HG03025 (cell line): ENCODE measurements around the gene LRBA.

ENCODE experiments used
- ATAC-seq: cut with Tn5 transposase; IDR thresholded peaks from one replicate; pipeline ENCODE4 v1.9.1; 2021; ENCODE audit warnings: mild to moderate bottlenecking, moderate library complexity; ENCODE audit not compliant: unreplicated experiment, low FRiP score

The LRBA gene

DNA sequence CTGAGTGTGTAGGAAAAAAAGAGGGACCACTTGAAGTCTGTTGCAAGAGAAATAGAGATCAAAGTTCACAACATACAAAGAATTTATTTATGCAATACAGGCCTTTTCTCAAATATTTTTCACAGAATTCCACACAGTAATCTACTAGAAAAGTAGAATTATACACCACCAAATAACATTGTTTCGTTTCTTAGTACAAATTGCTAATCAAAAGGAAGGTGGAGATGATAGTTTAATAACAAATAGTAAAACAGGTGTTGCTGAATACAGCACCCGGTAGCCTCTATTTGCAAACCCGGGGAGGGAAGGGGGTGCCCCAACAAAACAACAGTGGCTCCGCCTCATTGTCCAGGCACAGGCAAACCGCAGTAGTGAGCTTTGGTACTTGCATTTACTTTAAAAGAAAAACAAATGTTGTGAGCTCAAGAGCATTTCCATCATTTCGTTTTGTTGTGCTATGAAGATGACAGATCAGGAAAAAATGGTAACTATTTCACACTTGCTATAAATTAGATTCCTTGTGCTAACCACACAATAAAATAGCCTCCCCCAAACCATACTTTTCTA is 750.4 kb downstream of the LRBA start:
- ATAC-seq: no peak

DNA sequence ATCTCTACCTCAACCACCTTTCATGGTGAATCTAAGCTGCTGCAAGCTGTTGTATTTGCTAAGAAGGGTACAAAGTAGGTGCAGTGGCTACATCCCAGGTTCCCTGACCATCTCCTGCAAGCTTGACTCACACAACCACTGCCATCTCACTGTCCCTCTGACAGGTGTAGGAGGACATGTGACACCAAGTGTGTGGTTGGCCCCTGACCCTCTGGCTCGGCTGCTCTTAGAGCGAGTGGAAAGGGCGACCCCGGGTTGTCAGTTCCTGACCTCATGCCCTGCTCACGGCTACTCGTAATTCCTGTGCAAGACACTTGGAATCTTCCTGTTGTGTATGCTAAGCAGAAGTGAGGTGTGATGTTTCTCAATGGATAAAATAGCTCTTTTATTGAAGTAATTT is 752.5 kb downstream of the LRBA start:
- ATAC-seq: no peak

DNA sequence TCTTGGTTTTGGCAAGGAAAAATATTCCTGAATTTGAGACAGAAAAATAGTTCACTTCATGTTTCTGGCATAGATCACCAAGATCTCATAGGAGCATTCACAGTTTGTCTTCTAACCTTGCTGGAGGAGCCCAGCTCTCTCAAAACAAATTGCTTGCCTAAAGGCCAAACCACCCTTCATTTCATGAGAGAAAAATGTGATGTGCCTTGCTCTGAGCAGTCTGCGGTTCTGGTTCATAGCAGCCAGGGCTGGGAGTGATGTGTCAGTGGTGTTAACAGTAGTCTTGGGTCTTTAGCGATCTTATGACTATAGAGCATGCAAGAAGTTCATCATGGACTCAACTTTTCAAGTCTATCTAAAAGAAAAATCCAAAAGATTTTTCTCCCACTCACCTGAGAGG is 753.5 kb downstream of the LRBA start:
- no peak for ATAC-seq

- no peak for ATAC-seq
These were observed 755.1 kb downstream of the LRBA start for GRCh38 chr4:150259861-150260567.

DNA sequence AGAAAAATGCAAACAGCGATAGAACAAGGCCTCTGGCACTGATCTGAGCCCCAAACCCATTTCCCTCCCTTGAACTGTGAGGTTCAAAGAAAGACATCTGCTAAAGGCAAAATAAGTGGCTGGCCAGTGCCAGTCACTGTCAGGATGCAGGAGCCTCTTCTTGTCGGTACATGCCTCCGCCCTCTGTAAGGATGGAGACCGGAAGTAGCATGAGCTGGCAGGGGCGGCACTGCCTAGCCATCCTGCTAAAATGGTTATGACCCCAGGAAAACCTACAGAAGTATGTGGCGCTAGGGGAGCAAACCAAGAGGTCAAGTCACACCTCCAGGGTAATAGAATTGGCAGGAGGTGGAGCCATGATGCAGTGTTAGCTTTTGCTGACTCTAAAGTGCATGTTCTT is 756.5 kb downstream of the LRBA start:
- no peak for ATAC-seq

GRCh38 chr4:150256841-150257730 is 758.0 kb downstream of the LRBA start:
- ATAC-seq: no peak

- ATAC-seq: no peak
These were observed 758.9 kb downstream of the LRBA start for GRCh38 chr4:150256225-150256620.

DNA sequence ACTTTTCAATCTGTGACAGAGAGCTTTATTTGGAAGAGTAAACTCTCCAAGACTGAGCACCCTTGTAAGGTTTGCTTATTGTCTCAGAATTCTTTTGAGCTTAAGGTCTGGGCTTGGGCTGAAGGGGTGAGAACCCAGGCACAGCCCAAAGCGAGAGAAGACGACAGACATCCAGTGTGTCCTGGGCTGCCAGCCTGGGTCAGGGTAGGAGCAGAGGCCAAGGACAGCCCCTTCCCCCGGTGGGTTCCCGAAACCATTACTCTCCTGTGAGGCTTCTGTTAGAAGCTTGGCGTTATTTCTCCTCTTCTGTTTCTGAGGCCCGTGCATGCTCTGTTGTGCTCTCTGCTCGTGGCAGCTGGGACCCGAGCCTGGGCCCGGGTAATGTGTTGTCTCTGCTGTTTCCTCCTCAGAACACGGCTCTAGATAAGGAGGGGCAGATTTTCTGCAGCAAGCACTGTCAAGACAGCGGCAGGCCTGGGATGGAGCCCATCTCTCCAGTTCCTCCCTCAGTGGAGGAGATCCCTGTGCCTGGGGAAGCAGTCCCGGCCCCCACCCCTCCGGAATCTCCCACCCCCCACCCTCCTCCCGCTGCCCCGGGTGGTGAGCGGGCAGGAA is 759.4 kb downstream of the LRBA start:
- ATAC-seq: no peak

- no peak for ATAC-seq
These were observed 761.0 kb downstream of the LRBA start for GRCh38 chr4:150253965-150254630.

GRCh38 chr4:150253416-150253815 is 761.7 kb downstream of the LRBA start:
- no peak for ATAC-seq

DNA sequence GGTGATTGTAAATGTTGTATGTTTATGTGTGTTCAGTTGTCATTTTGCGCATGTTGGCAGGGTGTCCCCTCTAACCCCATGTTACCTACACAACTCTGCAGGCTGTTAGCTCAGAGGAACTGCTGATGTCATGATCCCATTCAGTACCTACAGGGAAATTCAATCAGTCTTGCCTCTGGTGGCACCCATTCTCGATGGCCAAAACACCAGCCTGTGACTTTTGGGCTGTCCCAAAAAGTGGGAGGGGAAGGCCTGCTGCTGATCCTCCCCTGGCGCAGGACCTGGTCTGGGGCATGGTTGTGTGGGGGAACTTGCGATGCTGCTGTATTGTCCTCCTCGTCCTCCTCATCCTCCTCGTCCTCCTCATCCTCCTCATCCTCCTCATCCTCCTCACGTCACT is 762.3 kb downstream of the LRBA start:
- ATAC-seq: no peak

DNA sequence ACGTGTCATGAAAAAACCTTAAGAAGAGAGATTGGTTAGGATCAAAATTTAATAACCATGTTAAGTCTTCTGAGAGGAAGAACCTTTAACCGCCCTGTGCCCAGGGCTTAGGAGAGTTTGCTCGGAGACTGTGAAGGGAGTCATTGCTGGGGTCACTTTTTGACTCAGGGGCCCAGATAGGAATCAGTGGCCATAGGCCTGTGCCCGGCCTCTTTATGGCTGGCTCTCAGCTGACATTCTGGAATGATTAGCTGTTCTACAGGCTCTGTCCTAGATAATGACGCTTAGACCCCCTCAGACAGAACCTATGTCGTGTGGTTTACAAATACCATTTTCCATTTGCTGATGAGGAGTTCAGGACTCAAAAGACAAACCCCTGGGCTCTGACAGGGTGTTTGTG is 762.8 kb downstream of the LRBA start:
- no peak for ATAC-seq

DNA sequence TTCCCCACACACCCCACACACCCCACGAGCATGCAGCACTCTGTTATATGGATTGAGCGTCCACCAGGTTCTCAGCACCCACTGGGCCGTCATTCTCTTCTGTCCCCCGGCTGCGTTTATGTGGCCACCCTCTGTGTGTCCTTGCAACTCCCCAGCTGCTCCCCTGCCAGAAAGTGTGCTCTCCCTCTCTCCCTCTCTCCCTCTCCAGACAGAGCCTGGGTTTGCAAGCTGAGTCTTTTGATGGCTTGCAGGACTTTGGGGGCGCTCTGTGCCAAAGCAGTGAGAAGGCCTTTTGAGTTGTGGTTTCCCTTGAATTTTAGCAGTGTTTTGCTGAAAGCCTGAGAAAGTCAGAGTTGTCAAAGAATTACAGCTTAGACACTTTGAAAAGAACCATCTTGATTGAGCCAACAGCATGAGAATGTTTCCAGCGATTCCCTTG is 763.3 kb downstream of the LRBA start:
- no peak for ATAC-seq

- no peak for ATAC-seq
These were observed 764.0 kb downstream of the LRBA start for GRCh38 chr4:150250998-150251651.

DNA sequence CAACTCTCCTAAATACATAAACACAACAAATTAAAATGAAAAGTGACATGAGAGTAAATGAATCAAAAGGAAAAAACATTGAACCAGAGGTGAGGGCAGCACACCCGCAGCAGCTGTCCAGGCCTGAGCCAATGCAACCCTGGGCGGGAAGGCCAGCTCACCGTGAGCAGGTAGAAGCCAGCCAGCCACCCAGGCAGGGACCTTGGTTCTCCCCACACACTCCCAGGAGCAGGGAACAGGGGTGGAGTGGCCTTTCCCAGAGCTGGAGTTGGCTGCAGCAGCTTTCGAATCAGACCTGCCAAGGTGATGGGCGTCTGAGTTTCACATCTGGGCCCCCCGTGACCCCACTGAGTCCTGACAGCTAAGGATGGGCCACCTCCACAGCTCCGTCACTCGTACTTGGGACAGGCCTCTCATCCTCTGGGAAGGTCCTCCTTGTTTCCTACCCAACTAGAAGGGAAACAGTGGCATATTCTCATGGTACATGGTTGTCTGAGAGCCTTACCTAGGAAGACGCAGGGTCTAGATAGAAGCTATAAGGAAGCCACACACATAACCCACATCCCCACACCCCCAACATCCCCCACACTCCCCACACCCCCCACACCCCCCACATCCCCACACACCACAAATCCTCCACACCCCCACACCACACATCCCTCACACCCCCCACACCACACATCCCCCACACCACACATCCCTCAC is 764.6 kb downstream of the LRBA start:
- no peak for ATAC-seq

DNA sequence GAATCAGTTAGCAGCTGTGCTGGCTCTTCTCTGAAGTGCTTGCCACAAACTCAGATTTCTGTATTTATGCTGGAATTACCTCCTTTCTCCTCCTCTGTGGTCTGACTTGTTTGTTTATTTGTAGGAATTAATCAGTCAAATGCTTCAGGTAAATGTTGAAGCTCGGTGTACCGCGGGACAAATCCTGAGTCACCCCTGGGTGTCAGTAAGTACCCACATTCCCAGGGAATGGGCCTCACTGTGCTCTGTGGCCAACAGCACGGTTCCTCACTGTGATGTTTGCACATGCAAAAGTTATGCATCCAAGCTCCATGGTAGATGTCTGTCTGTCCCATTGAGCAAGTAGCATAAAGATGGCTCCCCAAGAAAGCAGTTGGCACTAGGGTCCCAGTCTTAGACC is 766.9 kb downstream of the LRBA start:
- no peak for ATAC-seq

GRCh38 chr4:150247184-150247583 is 767.9 kb downstream of the LRBA start:
- no peak for ATAC-seq

GRCh38 chr4:150244600-150244999 is 770.5 kb downstream of the LRBA start:
- no peak for ATAC-seq

- no peak for ATAC-seq
These were observed 771.2 kb downstream of the LRBA start for GRCh38 chr4:150243932-150244331.
